Measurements from ENCODE around the gene PLCL2.

The PLCL2 gene

DNA sequence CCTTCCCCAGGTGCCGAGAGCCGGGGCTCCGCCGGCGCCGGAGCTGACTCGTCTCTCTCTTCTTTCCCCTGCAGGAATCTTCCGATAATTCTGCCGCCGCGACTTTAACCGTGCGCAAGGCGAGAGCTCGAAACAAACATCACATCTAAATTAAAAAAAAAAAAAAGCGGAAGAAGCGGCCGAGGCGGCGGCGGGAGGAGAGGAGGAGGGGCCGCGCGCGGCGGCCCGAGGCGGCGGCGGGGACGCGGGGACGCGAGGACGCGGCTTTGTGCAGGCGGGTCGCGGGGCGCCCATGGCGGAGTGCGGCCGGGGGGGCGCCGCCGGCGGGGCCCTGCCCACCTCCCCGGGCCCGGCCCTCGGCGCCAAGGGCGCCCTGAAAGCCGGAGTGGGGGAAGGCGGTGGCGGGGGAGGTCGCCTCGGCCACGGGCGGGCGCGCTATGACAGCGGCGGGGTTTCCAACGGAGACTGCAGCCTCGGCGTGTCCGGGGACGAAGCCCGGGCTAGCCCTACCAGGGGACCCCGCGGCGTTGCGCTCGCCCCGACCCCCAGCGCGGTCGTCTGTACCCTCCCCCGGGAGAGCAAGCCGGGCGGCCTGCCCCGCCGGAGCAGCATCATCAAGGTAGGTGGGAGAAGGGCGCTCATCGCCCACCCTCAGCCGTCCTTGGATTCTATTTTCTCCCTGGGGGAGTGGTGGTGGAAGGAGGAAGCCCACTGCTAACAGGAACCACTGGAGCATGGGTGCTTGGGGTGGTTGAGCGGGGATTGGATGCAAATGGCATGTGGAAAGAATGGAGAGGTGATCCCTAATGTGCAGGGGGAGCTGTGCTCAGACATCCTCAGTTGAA is at the start of gene PLCL2:
TSS of gene PLCL2 (plus strand) at position 208 of the 845 bp plus-strand sequence. CDS start at position 293, 85 bp downstream.
- DNase-seq: peak; percentile 77 to 79

DNA sequence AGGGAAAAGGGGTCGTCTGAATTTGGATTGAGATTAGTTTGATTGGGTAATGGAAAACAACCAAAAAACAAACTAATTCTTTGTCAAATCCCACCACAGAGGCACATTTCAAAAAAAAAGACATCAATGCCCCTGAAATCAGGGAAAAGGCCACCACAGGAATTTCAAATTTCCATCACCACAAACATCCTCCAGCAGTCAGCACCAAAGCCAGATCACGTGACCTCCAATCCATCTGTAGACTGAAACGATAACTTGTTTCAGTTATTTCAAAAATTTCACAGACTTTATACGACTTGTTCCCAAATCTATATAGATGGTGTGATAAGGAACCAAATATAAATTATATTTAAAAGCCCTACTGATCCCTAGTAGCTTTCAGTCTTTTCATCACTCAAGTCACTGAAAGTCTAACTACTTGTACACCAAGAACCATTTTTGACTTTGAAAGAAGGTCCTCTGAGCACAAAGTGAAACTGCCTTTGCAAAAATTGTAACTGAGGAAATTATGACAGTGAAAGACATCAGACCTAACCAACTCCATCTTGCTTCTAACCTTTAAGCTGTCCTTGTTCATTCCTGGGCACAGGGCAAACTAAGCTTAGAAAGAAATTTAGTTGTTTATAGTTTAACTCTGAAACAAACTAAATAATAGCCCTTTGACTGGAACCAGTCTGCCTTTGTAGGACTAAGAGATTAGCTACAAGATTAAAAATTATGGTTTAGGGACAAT is 48.1 kb upstream of the PLCL2 start:
- DNase-seq: no peak

DNA sequence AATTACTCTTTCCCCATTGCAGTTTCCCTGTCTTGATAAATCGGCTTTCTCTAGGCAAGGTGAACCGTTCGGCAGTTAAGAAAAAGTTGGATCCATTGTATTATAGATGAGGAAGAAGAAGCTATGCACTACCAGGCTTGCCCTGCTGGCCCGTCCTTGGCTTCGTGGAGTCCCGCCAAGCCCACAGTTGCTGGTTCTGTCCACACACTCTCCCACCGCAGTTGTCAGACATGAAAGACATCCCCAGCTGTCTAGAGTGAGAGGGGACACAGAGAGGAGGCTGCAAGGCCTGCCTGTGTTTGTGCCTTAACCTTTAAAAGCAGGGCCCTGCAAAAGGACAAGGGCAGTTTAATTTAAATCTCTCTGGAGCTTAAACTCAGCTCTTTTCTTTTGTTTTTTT is 47.2 kb upstream of the PLCL2 start:
- DNase-seq: no peak

DNA sequence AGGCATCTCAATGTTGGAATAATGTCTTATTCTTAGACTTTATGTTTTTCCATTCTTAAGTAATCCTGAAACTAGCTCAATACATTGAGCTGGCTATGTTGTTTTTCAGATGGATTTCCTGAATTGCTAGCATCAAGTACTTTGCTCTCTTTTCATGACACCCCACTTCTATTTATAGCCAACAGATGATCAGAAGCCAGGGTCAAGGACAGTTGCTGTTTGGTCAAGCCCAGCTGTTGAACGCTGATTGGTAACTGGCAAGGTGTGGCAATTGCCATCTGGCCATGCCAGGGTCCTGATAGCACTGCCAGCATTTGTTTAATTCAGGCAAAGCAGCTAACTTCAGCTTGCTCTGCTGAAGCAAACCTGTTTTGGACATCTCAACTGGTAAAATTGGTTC is 46.2 kb upstream of the PLCL2 start:
- no peak for DNase-seq

DNA sequence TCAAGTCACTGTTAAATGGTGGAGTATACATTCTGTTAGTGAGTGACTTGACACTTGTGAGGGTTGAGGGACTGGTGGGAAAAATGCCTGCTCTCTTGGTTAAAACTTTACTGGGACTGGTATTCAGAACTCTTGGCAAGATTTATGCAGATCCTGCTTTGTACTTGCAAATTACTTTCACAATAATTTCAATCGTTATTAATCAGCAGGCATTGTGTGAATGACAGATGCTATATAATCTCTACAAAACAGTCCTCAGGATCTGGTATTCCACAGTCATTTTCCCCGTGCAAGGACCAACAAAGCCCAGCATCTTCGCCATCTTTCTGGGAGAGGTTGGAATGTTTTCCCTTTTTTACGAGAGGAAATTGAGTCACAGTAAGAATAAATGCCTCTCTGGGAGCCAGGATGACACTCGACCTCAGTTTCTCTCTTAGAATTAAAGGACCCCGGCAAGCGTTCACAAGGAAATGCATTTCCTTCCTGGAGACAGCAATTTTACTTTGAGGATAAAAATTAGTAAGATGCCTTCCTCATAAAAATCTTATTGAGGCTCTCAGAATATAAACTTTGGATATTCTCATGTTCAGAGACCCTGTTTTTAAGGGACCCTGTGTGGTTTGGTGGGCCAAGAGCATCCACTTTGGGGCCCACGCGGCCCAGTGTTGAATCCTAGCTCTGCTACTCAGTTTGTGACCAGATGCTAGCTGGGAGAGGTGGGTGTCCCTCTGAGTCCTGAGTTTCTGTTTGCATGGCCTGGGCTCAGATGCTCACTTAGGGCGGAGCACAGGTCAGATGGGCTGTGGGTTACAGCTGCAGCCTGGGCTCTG is 45.3 kb upstream of the PLCL2 start:
- DNase-seq: no peak

DNA sequence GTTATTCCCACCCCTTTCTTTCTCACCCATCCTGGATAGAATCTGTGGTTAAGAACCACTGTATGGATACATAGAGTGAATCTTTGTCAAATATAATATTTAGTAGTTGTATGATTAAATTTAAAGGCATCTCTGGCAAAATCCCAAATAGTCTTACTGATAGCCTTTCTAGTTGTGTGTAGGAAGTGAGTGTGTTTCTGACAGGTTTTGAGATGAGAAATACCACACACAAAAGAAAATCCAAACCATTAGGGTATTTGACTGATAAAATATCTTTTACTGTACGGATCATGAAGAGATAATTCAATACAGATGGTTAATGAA is 44.7 kb upstream of the PLCL2 start:
- DNase-seq: no peak

DNA sequence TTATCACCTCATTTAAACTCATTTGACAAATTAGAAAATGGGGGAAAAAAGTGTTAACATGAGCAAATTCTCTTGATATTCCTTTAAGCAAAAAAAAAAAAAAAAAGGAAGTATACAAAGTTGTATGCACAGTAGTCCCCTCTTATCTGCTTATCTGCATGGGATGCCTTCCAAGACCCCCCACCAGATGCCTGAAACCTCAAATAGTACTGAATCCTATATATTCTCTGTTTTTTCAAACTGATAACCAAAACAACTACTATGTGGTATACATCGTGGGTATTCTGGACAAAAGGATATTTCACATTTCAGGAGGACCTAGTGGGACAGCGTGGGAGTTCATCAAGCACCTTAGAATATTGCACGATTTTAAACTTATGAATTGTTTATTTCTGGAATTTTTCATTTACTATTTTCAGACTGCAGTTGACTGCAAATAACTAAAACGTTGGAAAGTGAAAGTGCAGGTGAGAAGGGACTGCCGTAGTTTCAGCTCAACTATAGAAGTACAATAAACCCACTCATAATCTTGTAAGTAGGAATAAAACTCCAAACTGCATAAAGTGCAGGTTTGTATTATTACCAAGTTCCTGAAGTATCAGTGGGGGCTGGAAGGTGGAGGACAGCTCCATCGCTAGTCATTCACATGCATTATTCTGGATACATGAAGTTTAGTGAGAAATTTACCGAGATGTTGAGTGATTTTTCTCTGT is 43.6 kb upstream of the PLCL2 start:
- DNase-seq: no peak

DNA sequence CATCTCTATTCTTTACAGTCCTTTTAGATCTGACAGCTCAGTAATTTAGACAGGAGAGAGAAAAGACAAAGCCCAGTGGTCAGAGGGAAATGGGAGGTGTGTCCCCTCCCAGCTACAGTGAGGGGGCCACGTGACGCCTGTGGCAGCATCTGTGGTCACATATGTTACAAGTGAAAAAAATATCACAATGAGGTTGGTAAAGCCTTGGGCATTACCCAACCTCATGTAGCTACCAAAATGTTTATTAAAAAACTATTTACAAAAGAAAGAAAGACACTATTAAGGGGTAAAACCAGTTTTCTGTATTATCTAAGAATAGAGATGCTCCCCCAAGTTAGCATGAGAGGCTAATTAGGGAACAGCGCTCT is 42.9 kb upstream of the PLCL2 start:
- DNase-seq: peak; percentile 60 to 66

DNA sequence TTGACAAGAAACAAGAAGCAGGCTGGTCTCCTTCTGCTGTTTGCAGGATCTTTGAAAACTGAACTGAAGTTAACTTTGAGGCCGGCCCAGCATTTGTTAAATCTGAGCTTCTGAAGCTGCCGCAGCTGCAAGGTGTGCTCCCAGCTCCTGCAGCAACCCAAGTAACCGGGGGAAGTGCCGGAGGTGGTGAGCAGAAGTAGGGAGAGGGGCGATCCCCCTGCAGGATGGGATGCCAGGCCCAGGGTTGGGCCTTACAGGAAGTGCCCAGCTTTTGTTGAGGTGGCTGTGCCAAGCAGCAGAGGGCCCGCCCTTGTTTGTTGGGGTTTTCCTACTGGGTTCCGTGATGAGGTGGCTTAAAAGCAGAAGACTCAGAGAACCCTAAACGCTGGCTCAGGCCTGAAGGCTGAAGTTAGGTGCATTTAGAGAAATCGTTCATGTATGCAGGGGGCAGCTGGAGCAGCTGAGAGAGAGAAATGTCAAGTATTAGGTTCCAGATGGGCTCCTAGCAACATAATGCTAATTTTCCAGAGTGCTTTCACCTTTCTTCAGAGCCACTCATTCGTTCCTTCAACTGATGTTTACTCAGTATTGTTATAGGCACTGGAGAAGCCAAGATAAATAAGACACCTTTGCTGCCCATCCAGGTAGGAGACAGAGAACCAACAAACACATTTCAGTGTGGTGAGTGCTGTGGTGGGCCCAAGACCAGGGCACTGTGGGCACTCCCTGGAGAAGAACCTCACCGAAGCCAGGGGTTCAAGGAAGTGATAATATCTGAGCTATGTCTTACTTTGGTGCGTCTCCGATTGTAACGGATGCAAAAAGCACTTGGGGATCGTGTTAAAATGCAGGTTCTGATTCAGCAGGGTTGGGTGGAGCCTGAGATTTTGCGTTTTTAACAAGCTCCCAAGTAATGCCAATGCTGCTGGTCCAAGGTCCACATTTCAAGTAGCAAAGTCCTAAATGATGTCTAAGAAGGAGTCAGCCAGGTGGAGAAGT is 42.2 kb upstream of the PLCL2 start:
- DNase-seq: peak; percentile 78 to 80

DNA sequence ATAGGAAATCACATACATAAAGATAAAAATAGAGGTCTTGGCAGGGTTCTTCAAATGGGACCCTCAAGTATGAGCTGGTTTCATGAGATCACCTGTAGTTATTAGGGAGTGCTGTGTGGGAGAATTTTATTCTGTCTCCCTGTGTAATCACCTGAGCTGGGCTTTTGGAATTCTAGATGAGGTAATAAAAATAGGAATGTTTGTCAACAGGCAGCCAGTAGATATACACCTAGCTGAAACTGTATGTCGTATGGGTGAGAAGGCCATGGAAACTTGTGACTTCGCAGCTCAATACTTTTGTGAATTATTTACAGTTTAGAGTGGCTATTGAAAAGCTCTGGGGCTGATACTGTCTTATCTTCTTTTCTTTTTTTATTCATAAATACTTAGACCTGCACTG is 40.5 kb upstream of the PLCL2 start:
- no peak for DNase-seq

DNA sequence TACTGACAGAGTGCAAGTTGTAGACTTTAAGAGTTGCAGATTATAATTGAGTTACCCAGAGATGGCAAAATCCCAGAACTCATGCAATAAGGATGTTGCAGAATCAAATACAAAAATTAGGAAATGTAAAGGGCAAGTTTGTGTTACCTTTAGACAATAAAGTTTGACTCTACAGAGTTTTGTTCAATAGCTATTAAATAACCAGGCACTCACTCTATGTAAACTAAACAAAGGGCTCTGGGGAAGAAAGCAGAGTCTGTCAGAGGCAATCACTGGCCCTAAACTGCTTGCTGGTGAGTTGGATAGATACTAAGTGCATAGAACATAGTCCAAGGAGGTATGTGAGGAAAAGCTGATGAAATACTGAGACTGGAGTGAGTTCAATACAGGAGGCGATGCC is 40.0 kb upstream of the PLCL2 start:
- no peak for DNase-seq

DNA sequence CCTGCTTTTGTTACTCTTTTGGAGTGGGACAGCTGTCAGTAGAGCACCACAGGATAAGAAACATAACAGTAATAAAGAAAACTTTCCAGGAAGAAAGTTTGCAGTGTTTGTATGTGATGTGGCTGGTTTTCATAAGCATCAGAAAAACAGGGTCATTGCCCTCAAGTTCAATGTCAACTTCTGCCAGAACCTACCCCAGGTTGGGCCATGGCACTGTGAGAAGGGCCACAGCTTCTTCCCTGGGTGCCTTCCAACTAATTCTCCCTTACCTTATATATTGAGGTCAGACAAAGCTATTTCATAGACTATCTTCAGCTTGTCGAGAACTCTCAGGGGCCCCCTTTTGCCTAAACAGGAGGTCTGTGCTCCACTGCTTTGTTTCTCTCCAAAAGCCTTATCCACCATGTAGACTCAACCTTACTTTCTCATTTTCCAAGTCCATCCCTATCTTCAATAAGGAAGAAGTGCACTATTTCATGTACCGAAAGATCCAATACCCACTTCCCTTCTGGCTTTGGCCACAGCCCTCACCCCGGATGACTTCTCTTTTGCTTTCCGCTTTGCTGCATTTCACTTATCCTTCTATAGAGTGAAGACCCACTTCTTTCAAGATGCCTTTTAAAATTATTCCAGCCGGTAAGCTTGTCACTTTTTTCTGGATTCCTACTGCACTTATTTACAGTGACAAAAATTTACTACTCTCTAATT is 38.2 kb upstream of the PLCL2 start:
- DNase-seq: no peak

DNA sequence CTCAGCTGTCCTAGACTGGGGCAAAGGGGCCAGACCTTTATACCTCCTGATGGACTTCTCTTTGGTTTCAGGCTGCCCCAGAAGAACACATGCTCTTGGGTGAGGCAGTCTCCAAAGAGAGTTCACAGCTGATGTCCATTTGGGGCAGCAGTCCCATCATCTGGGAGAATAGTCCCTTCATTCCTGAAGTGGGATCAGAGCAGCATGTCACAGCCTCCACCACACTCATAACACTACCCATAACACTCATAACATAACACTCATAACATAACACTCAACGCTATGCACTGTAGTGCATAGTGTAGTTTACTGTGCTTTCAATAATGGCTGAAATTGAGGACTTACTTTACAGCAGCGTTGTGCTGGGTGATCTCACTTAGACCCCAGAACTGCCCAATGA is 36.7 kb upstream of the PLCL2 start:
- no peak for DNase-seq

DNA sequence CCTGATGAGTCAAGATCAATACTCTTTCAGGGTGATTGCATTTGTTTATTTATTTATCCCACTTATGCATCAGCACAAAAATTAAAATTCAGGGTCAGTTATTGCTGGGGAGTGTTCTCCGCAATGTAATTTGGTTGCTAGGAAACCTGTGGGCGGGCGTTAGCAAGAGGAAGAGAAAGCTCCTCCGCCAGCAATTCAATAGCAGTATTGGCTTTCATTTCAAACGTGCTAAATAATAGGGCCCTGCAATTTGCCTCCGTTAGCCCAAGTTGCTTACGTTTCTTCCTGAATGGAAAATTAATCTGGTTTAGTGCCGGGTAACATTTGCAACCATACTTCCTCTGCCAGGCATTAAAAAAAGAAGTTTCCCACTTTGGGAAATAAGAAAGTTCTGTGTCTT is 35.5 kb upstream of the PLCL2 start:
- DNase-seq: peak; percentile 81 to 83

DNA sequence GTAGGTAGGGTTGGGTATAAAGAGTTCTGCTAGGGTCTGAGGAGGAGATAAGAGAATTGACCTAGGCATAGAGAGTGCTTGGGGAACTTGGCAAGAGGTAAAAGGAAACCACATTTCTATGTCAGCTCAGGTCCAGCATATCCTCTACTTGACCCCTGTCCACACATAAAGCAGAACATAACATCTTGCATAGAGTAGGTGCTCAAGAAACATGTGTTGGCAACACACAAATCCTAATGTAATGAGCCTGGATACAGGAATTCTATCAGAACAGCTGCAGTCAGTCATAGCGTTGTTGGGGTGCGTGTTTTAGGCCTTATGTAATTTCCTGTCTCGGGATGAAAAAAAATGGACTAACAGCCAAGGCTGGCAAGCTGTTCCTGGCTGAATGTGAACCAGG is 35.0 kb upstream of the PLCL2 start:
- no peak for DNase-seq

DNA sequence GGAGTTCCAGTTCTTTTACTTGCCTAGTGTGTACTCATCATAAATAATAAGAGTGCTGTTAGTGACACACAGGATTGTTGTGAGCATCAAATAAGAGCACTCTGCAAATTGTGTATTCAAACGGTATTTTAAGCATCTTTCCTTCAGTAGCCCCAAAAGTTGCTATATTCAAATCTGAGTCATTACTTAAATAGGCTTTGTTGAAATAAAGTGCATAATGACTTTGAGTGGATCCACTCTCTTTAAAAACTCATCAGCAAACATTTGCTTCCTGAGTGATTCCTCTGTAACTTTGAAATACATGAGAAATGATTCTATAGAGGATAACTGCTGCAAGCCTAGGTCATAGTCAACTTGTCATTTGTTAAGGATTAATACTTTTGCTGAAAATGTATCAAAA is 29.3 kb upstream of the PLCL2 start:
- DNase-seq: no peak

DNA sequence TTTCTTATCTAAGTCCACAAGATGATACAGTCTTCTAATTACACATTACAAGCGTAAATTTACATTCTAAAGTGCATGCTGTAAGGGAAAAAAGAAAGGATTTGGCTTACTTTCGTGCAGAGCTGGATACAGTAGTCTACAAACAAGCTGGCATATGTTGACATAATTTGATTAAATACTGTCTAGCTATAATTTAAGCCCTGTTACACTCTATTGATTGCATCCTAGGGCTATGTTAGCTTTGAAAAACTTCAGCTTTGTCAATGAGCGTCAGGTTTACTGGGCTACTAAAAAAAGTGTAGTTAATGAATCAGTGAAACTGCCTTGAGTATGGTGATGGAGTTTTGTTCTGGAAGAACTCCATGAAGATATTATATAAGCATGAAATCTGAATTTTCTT is 24.5 kb upstream of the PLCL2 start:
- DNase-seq: no peak

DNA sequence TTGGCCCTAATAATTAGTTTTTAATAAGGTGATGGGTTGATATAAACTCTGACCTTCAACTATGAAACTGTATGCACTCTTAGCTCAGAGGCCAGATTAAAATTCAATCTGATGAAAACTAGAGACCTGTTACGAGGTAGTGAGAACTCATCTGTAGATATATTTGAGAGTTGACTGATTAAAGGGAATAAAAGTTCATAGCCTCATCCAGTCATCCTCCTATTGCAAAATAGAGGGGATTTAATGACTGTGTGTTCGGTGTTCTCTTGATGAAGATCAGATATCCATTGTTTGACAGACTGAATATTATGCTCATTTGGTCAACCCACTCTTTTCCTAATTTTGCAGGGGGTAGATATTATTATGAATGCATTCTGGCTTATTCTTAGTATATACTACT is 23.3 kb upstream of the PLCL2 start:
- no peak for DNase-seq

DNA sequence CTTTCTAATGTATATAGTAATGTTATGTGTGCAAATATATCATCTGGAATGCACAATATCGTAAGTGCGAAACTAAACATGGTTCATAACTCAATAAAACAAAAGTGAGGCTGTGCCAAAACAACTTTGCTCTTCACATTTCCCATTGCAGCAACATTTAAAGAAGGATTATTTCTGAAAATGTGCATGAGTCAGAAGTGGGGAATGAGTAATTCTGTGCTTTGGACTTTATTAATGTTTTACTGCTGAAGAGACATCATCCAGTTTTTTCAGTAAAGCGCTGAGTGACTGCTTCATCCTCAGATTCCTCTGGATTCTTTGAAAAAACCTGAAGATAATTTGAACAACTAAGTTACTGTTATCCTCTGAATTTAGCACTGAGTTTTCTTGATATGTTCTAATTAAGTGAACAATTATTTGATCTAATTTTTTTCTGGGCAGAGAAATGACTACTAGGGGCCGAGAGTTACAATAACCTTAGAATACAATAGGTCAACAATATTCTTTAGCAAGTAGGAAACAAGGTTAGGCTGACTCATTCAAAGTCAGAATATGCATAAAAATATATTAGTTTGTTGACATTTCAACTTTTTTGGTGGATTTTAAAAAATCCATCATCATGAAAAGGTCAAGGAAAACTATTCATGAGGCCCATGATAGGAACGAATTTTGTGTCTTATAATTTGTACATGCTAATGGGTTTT is 20.0 kb upstream of the PLCL2 start:
- DNase-seq: no peak

DNA sequence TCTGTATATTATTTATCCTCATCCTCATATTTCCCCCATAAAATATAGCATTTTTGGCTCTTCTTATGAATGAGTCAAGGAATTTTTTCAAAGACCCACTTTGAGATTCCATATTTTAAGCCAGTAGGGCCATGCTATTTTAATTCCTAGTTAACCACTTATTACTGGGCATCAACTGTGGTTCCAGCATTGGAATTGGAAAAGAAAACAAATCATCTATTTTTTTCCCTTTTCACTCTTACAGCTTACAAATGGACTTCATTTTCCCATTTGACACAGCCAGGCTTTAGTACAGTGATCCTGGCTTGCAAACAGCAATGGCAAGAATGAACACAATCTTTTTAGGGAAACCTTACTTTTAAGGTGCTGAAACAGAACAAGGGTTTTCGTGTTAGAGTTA is 19.4 kb upstream of the PLCL2 start:
- DNase-seq: no peak

Measured in CD4-positive, alpha-beta T cell treated with Interleukin-1 beta for 1 hour (primary cell).